Measurements from ENCODE around the gene ANTXR1.

The ANTXR1 gene

GRCh38 chr2:69013142-69013839, at the start of gene ANTXR1:
Gene ANTXR1, plus strand, starts transcription at chr2:69013179. Its CDS starts 321 bp downstream, at chr2:69013500.
- no peak for DNase-seq (ENCODE audit: low read depth)
- H3K4me3 ChIP-seq (ENCODE audit: low read depth, low read length) = peak within 1 kb of the TSS; percentile 62
- TF ChIP-seq, protein P1, sequence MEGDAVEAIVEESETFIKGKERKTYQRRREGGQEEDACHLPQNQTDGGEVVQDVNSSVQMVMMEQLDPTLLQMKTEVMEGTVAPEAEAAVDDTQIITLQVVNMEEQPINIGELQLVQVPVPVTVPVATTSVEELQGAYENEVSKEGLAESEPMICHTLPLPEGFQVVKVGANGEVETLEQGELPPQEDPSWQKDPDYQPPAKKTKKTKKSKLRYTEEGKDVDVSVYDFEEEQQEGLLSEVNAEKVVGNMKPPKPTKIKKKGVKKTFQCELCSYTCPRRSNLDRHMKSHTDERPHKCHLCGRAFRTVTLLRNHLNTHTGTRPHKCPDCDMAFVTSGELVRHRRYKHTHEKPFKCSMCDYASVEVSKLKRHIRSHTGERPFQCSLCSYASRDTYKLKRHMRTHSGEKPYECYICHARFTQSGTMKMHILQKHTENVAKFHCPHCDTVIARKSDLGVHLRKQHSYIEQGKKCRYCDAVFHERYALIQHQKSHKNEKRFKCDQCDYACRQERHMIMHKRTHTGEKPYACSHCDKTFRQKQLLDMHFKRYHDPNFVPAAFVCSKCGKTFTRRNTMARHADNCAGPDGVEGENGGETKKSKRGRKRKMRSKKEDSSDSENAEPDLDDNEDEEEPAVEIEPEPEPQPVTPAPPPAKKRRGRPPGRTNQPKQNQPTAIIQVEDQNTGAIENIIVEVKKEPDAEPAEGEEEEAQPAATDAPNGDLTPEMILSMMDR (IDR thresholded peaks at IDR 0.05; ENCODE audit: control insufficient read depth, extremely low read depth, insufficient read depth) = peak; percentile 16; the same call in 1 of the 2 replicates

GRCh38 chr2:68964282-68964681, 48.7 kb upstream of the ANTXR1 start:
- no peak for DNase-seq (ENCODE audit: low read depth)
- H3K4me3 ChIP-seq (ENCODE audit: low read depth, low read length) = no peak overlapping the region
- TF ChIP-seq, protein P1 (IDR thresholded peaks at IDR 0.05; ENCODE audit: control insufficient read depth, extremely low read depth, insufficient read depth) = no peak

- TF ChIP-seq, protein P1 (IDR thresholded peaks at IDR 0.05; ENCODE audit: control insufficient read depth, extremely low read depth, insufficient read depth) = no peak
- DNase-seq (ENCODE audit: low read depth) = no peak
- H3K4me3 ChIP-seq (ENCODE audit: low read depth, low read length) = no peak overlapping the region
Measured at GRCh38 chr2:68968221-68968620, 44.8 kb upstream of the ANTXR1 start.

GRCh38 chr2:68969736-68970490, 43.1 kb upstream of the ANTXR1 start:
- no peak for DNase-seq (ENCODE audit: low read depth)
- TF ChIP-seq, protein P1 (IDR thresholded peaks at IDR 0.05; ENCODE audit: control insufficient read depth, extremely low read depth, insufficient read depth) = no peak
- H3K4me3 ChIP-seq (ENCODE audit: low read depth, low read length) = no peak overlapping the region

DNA sequence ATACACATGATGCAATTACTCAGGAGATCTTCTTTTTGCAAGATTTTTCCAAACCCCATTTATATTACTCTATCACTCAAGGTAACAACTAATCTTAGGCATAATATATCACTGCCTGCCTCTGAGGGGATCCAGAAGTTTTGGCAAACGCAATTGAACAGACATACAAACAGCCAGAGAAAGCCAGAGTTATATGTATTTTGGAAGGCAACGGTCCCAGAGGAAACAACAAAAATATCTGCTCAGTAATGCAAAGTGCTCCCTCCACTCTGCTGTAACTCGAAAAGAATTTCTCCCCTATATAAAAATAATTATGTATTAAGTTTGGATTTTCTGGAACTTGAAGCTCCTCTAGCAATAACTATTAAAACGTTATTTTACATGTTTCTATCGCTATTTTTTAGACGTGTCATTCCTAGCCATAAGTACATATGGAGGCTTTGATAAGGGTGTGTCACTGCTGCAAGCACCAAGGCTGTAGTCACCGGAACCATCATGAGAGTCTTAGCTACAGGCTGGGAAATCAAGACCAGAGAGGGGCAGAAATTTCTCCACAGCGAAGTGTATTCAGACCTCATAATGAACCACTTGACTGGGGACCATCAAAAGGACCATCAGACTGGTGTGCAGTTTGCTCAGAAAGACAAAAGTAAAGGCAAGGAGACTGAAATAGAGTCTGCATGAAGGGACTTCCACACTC, 42.3 kb upstream of the ANTXR1 start:
- TF ChIP-seq, protein P1 (IDR thresholded peaks at IDR 0.05; ENCODE audit: control insufficient read depth, extremely low read depth, insufficient read depth) = no peak
- H3K4me3 ChIP-seq (ENCODE audit: low read depth, low read length) = no peak overlapping the region
- DNase-seq (ENCODE audit: low read depth) = no peak

DNA sequence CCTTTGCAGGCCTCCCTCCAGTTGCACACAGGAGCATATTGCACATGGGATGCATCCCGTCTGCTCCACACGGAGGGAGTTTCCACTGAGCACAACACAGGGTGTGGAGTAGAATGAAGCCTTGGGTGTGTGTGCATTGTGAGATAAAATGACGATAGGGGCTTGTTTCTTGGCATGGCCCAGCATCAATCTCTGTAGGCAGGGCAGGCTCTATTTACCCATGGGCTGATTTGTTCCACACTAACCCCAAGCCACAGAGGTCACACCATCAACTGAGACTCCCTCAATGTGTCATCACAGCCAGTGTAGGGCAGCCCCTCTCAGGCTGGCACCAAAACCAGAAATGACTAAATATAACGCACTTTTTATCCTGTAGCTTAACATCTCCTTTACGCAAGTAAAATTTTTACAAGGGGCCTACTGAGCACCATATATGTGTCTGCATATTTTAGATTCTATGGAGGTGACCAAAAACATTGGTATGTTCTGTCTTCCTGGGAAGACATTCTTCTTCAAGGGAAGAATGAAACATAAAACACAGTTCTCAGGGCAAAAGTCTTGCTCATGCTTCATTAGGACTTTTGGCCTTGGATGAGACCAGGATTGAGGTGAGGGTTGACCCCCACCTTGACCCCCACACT, 41.3 kb upstream of the ANTXR1 start:
- no peak overlapping the region for H3K4me3 ChIP-seq (ENCODE audit: low read depth, low read length)
- TF ChIP-seq, protein P1 (IDR thresholded peaks at IDR 0.05; ENCODE audit: control insufficient read depth, extremely low read depth, insufficient read depth) = no peak
- no peak for DNase-seq (ENCODE audit: low read depth)
